ELR (cell line): ENCODE data around the gene PPP1CA.
A peak's percentile ranks its signal among the peaks of the same experiment; 100 is the strongest.

Source experiments
- DNase-seq: peaks from one replicate; pipeline ENCODE4 v3.0.0-alpha.2; 2015; ENCODE audit warnings: low read depth

PPP1CA gene

DNA sequence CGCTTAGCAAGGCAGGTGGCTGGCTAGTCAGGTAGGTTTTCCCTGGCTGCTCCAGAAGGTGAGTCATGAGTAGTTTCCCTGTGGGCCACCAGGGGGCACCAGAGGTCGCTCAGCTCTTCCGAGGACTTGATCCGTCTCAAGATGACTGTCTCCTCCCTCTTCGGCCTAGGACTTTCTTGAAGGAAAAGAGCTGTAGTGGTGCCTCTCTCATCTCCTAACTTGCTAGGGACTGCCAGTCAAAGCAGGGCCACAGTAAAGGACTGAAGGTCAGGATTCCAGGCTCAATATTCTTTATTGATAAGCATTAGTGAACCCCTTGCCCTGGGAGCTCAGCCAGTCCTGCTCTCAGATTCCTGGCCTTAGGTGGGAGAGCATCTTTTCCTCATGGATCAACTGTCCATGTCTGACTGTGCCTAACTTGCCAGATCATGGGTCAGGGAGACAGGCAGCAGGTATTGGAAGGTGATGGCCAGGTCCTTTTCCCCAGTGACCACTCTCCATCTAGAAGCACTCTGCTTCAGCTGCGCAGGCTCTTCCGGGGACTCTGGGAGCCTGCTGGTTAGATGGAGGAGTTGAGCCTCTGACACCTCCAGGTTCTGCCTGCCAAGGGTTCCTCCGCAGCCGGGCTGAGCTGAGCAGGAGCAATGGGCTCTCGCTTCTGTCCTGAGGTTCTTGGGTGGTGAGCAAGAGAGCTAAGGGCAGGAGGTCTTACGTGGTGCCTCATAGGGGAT, 50.2 kb downstream of the PPP1CA start:
- DNase-seq, result peak; percentile 80

DNA sequence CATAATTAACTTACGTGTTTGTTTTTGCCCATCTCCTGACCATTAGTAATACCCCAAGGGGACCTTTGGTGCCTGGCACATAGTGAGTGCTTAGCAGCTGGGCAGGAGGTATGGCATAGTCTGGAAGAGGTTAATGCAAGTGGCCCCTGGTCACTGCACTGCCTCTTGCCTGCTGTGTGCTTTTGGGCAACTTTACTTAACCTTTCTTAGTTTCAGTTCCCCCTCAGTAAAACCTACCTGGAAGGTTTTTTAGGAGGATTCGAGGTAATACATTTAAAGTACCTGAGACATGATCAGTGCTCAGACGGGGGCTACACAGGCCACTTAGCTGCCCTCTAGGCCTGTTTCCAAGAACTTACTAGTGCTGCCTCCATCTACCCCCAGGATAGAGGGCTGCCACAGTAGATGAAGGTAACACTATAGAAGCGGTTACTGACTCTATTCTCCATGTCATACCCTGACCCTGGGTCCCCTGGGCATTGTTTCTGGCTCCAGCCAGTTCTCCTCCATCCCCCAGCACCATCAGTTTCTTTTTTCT, 51.7 kb downstream of the PPP1CA start:
- no peak for DNase-seq

GRCh38 chr11:67349457-67349856, 52.2 kb downstream of the PPP1CA start:
- no peak for DNase-seq

DNA sequence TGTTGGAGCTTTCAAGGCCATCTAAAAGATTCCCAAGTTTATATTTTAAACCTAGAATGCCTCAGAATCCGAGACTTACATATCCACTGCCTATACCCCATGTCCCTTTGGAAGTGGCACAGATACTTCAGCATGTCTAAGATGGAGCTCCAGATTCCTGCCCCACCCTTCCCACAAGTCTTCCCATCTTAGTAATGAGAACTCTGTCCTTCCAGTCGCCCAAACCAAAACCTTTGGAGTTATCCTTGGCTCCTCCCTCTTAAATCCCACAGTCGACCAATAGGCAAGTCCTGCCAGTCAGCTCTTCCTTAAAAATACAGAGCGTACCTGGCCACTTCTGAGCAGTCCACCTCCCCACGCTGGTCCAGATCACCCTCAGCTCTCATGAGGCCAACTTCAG, 52.6 kb downstream of the PPP1CA start:
- DNase-seq, result no peak
